ENCODE data around the gene CHCHD4. TPM values are rescaled to one million over a fixed set of nuclear protein-coding genes. Genes with fewer than 3 reads are reported as not detected.

Gene CHCHD4
- total and polyA plus RNA-seq, 9 donors: 10.1 to 22.2 (median 12.2) TPM

DNA sequence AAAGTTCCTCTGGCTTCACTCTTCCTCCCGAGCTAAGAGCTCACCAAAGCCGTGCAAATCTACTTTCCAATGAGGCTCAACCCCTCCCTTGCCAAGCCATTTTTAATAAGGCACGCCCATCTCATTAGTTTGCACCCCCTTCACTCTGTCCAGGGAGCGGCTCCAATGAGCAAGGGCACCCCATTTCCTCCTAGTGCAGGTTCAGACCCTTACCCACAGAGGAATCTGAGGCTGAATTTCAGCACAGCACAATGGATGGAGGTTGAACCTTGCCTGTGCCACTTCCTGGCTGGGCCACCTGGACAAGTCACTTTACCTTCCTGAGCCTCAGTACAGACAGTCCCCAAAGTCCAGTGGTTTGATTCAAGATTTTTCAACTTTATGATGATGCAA lies 28.3 kb upstream of the CHCHD4 start:
- intact Hi-C loops (cut with DNase I): no loop called here
- no peaks in the 10 kb centered on the region for H3K36me3 ChIP-seq

DNA sequence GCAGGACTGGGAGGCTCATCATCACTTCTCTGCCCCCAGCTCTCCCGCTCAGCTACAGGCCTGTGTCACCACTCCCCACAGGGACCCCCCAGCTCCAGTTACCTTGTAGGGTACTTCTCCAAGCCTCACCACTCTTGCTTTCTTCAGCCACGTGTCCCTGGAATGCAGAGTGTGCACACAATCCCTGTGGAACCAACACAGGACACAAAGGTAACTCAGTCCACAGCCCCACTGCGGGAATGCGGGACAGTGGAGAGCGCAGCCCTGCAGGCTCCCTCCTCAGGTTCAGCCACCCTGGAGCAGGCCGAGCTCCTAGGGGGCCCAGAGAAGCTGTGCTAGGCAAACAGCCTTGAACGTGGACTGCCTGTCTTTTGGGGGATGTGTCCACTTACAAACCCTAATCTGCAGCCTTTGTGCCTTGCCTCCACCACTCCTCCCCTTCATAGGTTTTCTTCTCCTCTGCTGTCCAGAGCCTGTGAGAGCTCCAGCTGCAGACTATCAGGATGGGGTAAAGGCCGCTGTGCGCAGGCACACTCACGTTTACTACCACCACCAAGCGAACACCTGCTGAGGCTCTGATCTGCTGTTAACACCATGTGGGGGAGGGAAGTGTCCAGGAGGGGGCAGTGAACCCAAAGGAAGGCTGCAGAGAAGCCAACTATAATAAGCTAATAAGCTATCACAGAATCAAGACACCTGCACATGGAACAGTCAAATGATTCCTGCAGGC lies 27.7 kb upstream of the CHCHD4 start:
- intact Hi-C loops (cut with DNase I): no loop called here
- no peaks in the 10 kb centered on the region for H3K36me3 ChIP-seq
- H3K4me3 ChIP-seq: no peak overlapping the region
- no peaks in the 10 kb centered on the region for H3K27me3 ChIP-seq
- no peaks in the 10 kb centered on the region for H3K9me3 ChIP-seq
- DNase-seq: no peak
- WGBS, 3 donors: 71 to 84% (median 76%) methylated on average over 11 of the region's 11 CpGs
- TF ChIP-seq POLR2A (IDR thresholded peaks at IDR 0.05) (no peak), EP300 (IDR thresholded peaks at IDR 0.05) (no peak)
- TF ChIP-seq, protein P1, sequence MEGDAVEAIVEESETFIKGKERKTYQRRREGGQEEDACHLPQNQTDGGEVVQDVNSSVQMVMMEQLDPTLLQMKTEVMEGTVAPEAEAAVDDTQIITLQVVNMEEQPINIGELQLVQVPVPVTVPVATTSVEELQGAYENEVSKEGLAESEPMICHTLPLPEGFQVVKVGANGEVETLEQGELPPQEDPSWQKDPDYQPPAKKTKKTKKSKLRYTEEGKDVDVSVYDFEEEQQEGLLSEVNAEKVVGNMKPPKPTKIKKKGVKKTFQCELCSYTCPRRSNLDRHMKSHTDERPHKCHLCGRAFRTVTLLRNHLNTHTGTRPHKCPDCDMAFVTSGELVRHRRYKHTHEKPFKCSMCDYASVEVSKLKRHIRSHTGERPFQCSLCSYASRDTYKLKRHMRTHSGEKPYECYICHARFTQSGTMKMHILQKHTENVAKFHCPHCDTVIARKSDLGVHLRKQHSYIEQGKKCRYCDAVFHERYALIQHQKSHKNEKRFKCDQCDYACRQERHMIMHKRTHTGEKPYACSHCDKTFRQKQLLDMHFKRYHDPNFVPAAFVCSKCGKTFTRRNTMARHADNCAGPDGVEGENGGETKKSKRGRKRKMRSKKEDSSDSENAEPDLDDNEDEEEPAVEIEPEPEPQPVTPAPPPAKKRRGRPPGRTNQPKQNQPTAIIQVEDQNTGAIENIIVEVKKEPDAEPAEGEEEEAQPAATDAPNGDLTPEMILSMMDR (IDR thresholded peaks at IDR 0.05): no peak
- no peak overlapping the region for H3K27ac ChIP-seq
- H3K4me1 ChIP-seq (ENCODE audit: insufficient read depth): no peaks in the 10 kb centered on the region

More for the DNA sequence above, 28.3 kb upstream of the CHCHD4 start:
- Histone ChIP-seq H3K27me3 (no peaks in the 10 kb centered on the region), H3K27ac (no peak overlapping the region), H3K4me1 (ENCODE audit: insufficient read depth) (no peaks in the 10 kb centered on the region), H3K9me3 (no peaks in the 10 kb centered on the region), H3K4me3 (no peak overlapping the region)
- DNase-seq: no peak
- WGBS, 3 donors: 76 to 88% (median 76%) methylated on average over 4 of the region's 4 CpGs
- no peak for TF ChIP-seq POLR2A (IDR thresholded peaks at IDR 0.05)
- TF ChIP-seq, protein P1 (IDR thresholded peaks at IDR 0.05): no peak
- no peak for TF ChIP-seq EP300 (IDR thresholded peaks at IDR 0.05)

DNA sequence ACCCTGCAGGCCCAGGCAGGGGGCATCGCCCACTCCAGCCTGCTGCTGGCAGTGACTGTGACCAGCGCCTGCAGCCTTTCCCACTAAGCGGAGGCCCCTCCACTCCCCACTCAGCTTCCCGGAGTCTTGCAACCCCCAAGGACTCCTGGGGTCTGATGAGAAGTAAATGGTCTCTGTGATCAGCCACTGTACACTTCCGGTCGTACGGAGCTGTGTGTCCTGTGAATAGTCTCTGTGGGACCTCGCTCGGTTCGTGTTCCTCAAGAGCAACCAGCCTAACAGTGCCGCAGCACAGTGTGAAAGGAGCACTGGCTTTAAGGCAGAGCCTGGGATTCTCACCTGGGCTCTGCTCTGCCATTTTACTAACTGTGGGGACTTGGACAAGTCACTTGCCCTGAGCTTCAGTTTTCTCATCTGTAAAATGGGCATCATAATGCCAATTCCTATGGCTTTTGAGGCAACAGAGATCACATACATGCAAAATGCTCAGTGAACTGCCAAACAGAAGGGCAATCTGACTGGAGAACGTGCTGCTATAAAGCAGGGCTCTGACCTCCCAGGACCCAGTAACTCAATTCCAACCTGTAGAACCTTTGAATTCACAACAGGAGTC lies 26.9 kb upstream of the CHCHD4 start:
- Histone ChIP-seq H3K36me3 (no peaks in the 10 kb centered on the region), H3K4me1 (ENCODE audit: insufficient read depth) (no peaks in the 10 kb centered on the region), H3K4me3 (no peak overlapping the region), H3K27me3 (no peaks in the 10 kb centered on the region), H3K27ac (no peak overlapping the region), H3K9me3 (no peaks in the 10 kb centered on the region)
- no peak for DNase-seq
- 89 to 92% (median 89%) methylated on average over 12 of the region's 12 CpGs for WGBS, 3 donors
- intact Hi-C loops (cut with DNase I): no loop called here
- TF ChIP-seq POLR2A (IDR thresholded peaks at IDR 0.05) (no peak), EP300 (IDR thresholded peaks at IDR 0.05) (no peak)
- TF ChIP-seq, protein P1 (IDR thresholded peaks at IDR 0.05): no peak

DNA sequence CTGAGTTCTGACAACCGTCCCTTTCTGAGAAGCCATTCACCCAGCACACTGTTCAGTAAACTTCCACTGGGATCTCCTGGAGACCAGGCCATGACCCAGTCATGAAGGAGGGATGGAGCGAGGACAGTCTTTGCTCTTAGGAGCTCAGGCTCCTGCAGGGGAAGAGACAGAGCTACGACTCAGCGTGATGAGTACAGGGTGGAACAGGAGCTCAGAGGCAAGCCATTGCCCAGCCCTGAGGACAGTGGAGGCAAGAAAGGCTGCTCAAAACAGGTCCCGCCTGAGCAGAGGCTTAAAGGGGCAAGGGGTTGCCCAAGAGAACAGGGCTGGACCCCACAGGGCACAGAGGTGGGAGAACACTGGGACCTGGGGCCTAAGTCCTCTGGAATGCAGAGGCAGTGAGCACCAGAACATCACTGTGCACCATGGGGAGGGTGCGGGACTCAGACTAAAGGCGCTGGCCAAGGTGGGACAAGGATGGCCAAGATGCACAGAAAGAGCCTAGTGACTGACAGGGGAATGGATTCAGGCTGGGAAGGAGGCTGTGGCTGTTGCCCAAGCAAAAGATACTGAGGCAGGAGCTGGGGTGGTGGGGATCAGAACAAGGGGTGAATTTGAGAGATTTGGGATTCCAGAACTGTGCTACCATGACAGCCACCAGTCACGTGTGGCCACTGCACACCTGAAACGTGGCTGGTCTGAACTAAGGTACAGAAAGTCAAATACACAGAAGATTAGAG lies 26.0 kb upstream of the CHCHD4 start:
- 90 to 94% (median 93%) methylated on average over 9 of the region's 9 CpGs for WGBS, 3 donors
- TF ChIP-seq, protein P1 (IDR thresholded peaks at IDR 0.05): no peak
- no peak for TF ChIP-seq EP300 (IDR thresholded peaks at IDR 0.05)
- DNase-seq: no peak
- Histone ChIP-seq H3K9me3 (no peaks in the 10 kb centered on the region), H3K36me3 (no peaks in the 10 kb centered on the region), H3K4me3 (no peak overlapping the region), H3K27me3 (no peaks in the 10 kb centered on the region), H3K4me1 (ENCODE audit: insufficient read depth) (no peaks in the 10 kb centered on the region), H3K27ac (no peak overlapping the region)
- intact Hi-C loops (cut with DNase I): no loop called here

Data from ovary (tissue), 9 donors.